Sciatic nerve (tissue), 2 donors: ENCODE measurements around the gene TJP3. TPM values are rescaled to one million over a fixed set of nuclear protein-coding genes. Genes with fewer than 3 reads are reported as not detected.
A peak's percentile ranks its signal among the peaks of the same experiment; 100 is the strongest.
"Not testable (repeated sequence)": the region's sequence is repeated elsewhere in the genome, so short reads cannot be mapped to it uniquely, and the experiment has no call there.

Source experiments
- ATAC-seq: fragments of 200-7000 bp; cut with Tn5 transposase; one replicate; pipeline ENCODE4 v1.9.1; 2020; ENCODE audit warnings: mild to moderate bottlenecking, moderate library complexity
- DNase-seq: peaks from one replicate; pipeline ENCODE4 v3.0.0-alpha.2; 2020; ENCODE audit warnings: low spot score
- intact Hi-C: fragments of 100-400 bp; cut with DNase I; formaldehyde crosslinking; loops from one replicate; pipeline ENCODE4 v1.14.2; 2022
- total RNA-seq: library from RNA; stranded (reverse); fragmentation: NEBNext Ultra II Directional; extraction: Animal tissue kit (Norgen Biotek cat#: 25700); gene quantifications from one replicate; pipeline ENCODE4 v1.2.1, GENCODE V29; 2021
- donor health status: DM: no; HTN: no; CAD: no.
- donor health status: DM: no; HTN: no; CAD: no.

TJP3 gene
- 2.1 TPM for total RNA-seq

DNA sequence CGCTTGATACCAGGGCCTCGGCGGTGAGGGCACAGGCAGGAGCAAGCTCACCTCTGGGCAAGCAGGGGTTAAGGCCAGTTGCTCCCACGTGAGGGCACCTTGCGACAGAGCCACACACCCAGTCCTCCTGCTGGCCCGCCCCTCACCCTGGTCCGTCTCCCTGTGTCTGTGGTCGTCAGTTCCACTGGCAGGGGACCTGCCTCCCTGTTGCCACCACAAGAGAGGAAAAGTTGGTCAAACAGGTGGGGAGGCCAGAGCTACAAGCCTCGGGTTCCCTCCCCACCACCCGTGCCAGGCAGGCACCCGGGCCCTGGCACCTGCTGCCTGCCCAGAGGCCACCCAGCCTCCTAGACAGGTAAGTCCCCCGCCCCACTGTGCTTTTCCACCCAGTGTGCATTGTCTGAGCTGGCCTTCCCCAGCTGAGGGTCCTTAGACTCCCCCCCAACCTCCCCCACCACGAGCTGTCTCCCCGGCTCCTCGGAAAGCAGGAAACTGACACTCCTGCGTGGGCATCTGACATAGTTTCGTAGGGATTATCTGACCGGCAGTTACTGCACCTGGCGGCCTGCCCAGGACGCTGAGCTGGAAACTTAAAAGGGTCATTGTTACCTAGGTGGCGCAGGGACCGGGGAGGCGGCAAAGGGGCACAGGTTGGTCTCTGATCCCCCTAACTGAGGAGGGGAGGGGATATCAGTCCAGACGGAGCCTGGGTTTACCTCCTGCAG, at the start of gene TJP3:
TJP3 (plus strand) TSS at position 178 of the 725 bp plus-strand sequence. CDS start 20,049 bp downstream, outside the sequence.
- no peak for ATAC-seq

GRCh38 chr19:3658870-3659745, 49.1 kb upstream of the TJP3 start:
- DNase-seq (no peak), ATAC-seq (peak; percentile 4)
- intact Hi-C loops, result no loop called here

More for the DNA sequence above, at the start of gene TJP3:
- intact Hi-C loops, result no loop called here
- DNase-seq, result no peak

- DNase-seq (no peak), ATAC-seq (no peak)
- intact Hi-C loops, result no loop called here
These were observed 48.5 kb upstream of the TJP3 start for GRCh38 chr19:3659746-3660112.

- no peak for DNase-seq
- intact Hi-C loops, result no loop called here
- no peak for ATAC-seq
These were observed 47.5 kb upstream of the TJP3 start for GRCh38 chr19:3660493-3661219.

DNA sequence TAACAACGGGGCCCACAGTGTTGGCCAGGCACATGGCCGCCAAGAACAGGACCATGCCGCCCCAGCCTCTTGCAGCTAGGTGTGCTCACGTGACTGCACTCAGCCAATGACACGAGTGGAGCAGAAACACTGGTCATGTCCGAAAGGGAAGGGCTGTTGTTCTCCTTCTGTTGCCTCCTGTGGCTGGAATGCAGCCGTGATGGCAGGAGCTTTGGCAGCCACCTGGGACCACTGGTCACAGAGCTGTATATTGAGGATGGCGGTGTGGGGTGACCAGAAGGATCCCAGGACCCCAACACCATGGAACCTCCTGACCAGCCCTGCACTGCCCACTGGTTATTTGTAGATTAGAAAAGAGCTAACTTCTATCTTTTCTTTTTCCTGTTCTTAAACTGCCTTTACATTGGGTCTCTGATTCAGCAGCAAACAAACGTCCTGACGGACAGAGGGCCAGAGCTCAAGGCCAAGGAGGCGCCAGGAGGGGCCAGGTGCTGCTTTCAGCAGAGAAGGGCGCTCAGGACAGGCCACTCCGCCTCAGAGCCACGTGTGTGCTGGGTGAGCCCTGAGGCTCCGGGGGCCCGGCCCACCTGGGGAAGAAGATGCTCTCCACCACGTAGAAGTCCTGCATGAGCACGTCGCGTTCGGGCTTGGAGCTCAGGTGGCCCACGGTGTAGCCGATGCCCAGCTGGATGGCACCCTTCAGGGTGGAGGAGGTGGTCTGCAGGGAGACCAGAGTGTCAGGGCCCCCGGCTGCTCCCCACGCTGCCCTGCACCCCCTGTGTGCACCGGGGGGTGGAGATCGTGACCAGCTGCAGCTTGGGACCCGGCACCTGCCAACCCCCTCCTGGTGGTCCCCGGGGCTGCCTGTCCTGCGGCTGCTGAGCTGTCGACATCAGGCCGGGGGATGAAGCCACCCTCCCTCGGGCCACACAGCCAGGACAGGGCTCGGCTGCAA, 46.6 kb upstream of the TJP3 start:
- intact Hi-C loops, result no loop called here

DNA sequence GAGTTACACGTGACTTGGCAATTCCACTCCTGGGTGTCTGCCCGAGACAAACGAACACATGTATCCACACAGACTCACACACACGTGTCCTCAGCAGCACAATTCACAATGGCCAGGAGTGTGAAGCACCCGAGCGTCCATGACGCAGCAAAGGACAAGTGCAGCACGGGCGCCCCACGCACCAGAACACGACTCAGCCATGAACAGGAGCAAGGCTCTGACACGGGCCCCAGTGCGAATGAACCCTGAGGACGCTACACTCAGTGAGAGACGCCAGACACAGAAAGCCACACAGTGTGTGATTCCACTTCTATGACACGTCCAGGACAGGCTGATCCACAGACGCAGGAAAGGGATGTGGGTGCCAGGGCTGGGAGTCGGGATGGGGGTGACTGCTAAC, 44.3 kb upstream of the TJP3 start:
- DNase-seq (no peak), ATAC-seq (no peak)
- intact Hi-C loops, result no loop called here

More for the DNA sequence above, 46.6 kb upstream of the TJP3 start:
- ATAC-seq (no peak), DNase-seq (no peak)

- ATAC-seq, result no peak
- intact Hi-C loops, result no loop called here
- no peak for DNase-seq
These were observed 43.1 kb upstream of the TJP3 start for GRCh38 chr19:3664879-3665642.

GRCh38 chr19:3665681-3666544, 42.3 kb upstream of the TJP3 start:
- DNase-seq, result peak; percentile 85
- ATAC-seq, result peak; percentile 25
- intact Hi-C loops, result loop anchor here (2.0 kb wide), 1 partner anchor 33 kb away; no protein-coding TSS in a partner anchor

- intact Hi-C loops, result loop anchor here (2.0 kb wide), 1 partner anchor 32 kb away; no protein-coding TSS in a partner anchor
These were observed 41.7 kb upstream of the TJP3 start for GRCh38 chr19:3666545-3666856.

GRCh38 chr19:3667037-3667638, 41.0 kb upstream of the TJP3 start:
- DNase-seq (no peak), ATAC-seq (no peak)
- intact Hi-C loops, result loop anchor here (2.0 kb wide), 1 partner anchor 32 kb away; no protein-coding TSS in a partner anchor

More at GRCh38 chr19:3666545-3666856, 41.7 kb upstream of the TJP3 start:
- ATAC-seq, DNase-seq: not testable (repeated sequence)

GRCh38 chr19:3667766-3668165, 40.4 kb upstream of the TJP3 start:
- no peak for DNase-seq
- intact Hi-C loops, result loop anchor here (2.0 kb wide), 1 partner anchor 31 kb away; no protein-coding TSS in a partner anchor
- no peak for ATAC-seq

DNA sequence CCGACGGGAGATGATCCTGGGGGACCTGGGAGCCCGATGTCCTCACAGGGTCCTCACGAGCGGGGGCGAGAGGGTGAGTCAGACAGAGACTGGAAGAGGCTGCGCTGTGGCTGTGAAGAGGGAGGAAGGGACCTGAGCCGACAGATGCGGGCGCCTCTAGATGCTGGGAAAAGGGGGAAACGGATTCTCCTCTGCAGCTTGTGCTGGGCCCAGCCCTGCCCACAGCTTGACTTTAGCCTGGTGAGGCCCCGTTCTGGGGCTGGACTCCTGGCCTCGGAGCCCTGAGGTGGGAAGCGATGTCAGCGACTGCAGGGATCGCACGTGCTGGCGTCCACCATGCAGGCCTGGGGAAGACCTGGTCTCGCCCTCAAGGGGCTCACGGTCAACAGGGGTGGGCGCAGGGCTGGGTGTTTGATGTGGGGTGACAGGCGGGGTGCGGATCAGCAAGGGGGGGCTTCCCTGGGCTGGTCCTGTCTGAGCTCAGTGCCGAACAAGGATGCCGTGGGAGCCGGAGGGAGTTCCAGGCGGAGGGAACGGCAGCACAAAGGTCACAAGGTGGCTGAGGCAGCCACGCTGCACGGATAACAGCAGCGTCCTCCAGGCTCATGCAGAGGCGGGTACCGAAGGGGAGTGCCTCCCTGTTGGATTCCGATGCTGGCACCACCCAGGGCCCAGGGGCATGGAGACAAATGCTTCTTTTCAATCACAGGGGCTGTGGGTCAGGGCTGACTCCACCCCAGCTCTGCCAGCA, 39.7 kb upstream of the TJP3 start:
- intact Hi-C loops, result no loop called here
- DNase-seq, result no peak
- ATAC-seq, result no peak

DNA sequence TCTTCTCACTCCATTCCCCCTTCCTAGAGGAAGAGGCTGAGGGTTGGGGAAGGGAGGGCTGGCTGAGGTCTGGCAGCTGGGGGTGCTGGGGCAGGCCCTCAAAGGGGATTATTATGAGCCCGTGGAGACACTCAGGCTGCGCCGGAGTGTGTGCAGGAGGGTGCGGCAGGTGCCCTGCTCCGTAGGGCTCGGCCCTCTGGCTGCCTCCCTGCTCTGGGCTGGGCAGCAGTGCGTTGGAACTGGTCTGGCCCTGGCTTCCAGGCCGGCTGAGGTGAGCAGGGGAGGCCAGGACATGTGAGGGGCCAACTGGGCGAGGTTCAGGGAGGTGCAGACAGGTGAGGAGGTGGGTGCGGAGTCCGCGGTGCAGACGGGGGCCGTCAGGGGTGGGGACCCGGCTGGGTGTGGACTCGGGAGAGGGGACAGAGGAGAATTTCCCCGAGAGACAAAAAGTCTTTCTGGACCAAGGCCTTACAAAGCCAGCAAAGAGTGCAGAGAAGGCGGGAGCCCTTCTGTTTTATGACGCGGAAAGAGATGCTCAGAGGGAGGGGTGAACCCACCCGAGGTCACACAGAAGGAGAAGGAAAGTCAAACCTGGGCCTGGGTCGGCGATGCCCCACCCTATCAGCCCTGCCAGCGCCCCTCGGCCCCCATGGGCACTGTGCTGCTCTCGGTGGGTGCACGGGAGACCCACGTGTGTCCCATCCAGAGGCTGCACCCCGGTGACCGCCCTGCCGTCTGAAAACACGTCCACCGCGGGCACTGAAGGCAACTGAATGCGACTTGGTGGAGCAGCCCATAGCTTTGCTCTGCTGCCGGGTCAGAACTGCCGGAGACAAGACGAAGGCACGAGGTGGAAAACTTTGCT, 38.9 kb upstream of the TJP3 start:
- DNase-seq (no peak), ATAC-seq (no peak)
- intact Hi-C loops, result no loop called here

GRCh38 chr19:3669947-3670795, 38.0 kb upstream of the TJP3 start:
- intact Hi-C loops, result no loop called here
- DNase-seq, result peak; percentile 88
- peak; percentile 89 for ATAC-seq
